Parathyroid adenoma (tissue), 2 donors: ENCODE results near the gene CYP8B1.

Experiments
- H2AFZ ChIP-seq: fragments of 300-600 bp; sonication (generic); one replicate; pipeline ENCODE4 v1.7.0; 2017; ENCODE audit warnings: antibody characterized with exemption, mild to moderate bottlenecking
- H3K27ac ChIP-seq: fragments of 300-600 bp; sonication (generic); one replicate; pipeline ENCODE4 v1.7.0; 2017
- H3K27me3 ChIP-seq: fragments of 300-600 bp; sonication (generic); one replicate; pipeline ENCODE4 v1.7.0; 2017; ENCODE audit warnings: low read length; ENCODE audit not compliant: control insufficient read depth, insufficient read depth
- H3K36me3 ChIP-seq: fragments of 300-600 bp; sonication (generic); one replicate; pipeline ENCODE4 v1.7.0; 2017; ENCODE audit warnings: low read length; ENCODE audit not compliant: control insufficient read depth, insufficient read depth
- H3K4me1 ChIP-seq: fragments of 300-600 bp; sonication (generic); one replicate; pipeline ENCODE4 v1.7.0; 2017; ENCODE audit warnings: control low read depth
- H3K4me2 ChIP-seq: fragments of 300-600 bp; sonication (generic); one replicate; pipeline ENCODE4 v1.7.0; 2017; ENCODE audit warnings: low read length
- H3K4me3 ChIP-seq: fragments of 300-600 bp; sonication (generic); one replicate; pipeline ENCODE4 v1.7.0; 2017; ENCODE audit warnings: low read depth, low read length
- H3K79me2 ChIP-seq: fragments of 300-600 bp; sonication (generic); one replicate; pipeline ENCODE4 v1.7.0; 2017; ENCODE audit warnings: control low read depth
- H3K9ac ChIP-seq: fragments of 300-600 bp; sonication (generic); one replicate; pipeline ENCODE4 v1.7.0; 2017; ENCODE audit warnings: mild to moderate bottlenecking
- H3K9me3 ChIP-seq: fragments of 300-600 bp; sonication (generic); one replicate; pipeline ENCODE4 v1.7.0; 2017; ENCODE audit warnings: low read length; ENCODE audit not compliant: control insufficient read depth
- TF ChIP-seq, protein P1 (sequence below): fragments of 300-600 bp; sonication (generic); IDR thresholded peaks from one replicate; pipeline ENCODE4 v1.7.0; 2017; ENCODE audit warnings: antibody characterized with exemption, mild to moderate bottlenecking
- donor health status: primary hyperparathyroidism.

The CYP8B1 gene

DNA sequence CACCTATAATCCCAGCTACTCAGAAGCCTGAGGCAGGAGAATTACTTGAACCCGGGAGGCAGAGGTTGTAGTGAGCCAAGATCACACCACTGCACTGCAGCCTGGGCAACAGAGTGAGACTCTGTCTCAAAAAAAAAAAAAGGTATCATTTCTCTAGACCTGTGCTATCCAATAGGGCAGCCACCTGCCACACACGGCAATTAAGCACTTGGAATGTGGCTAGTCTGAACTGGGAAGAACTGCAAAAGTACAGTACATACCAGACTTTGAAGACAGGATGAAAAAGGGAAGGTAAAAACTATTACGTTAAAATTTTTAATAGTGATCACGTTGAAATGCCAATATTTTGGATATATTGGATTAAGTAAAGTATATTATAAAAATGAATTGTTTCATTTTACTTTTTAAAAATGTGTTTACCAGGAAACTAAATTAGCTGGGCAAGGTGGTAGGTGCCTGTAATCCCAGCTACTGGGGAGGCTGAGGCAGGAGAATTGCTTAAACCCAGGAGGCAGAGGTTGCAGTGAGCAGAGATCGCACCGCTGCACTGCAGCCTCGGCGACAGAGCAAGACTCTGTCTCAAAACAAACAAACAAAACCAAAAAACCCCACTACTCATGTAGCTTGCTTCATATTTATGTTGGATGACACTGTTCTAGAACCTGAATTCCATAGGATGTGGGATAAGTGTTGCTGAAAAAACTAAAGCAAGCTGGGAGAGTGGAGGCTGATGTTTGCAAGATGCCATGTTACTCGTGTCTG lies 2.3 kb downstream of the CYP8B1 start:
- Histone ChIP-seq H3K36me3 (no peaks in the 10 kb centered on the region), H3K4me3 (no peak overlapping the region), H3K27me3 (no peaks in the 10 kb centered on the region), H3K27ac (no peak overlapping the region), H2AFZ (no peak overlapping the region), H3K4me2 (no peak overlapping the region), H3K4me1 (peaks cover 5% of the 10 kb centered on the region), H3K79me2 (no peaks in the 10 kb centered on the region), H3K9me3 (no peaks in the 10 kb centered on the region), H3K9ac (no peak overlapping the region)
- TF ChIP-seq, protein P1, sequence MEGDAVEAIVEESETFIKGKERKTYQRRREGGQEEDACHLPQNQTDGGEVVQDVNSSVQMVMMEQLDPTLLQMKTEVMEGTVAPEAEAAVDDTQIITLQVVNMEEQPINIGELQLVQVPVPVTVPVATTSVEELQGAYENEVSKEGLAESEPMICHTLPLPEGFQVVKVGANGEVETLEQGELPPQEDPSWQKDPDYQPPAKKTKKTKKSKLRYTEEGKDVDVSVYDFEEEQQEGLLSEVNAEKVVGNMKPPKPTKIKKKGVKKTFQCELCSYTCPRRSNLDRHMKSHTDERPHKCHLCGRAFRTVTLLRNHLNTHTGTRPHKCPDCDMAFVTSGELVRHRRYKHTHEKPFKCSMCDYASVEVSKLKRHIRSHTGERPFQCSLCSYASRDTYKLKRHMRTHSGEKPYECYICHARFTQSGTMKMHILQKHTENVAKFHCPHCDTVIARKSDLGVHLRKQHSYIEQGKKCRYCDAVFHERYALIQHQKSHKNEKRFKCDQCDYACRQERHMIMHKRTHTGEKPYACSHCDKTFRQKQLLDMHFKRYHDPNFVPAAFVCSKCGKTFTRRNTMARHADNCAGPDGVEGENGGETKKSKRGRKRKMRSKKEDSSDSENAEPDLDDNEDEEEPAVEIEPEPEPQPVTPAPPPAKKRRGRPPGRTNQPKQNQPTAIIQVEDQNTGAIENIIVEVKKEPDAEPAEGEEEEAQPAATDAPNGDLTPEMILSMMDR, result no peak

- Histone ChIP-seq H3K9ac (no peak overlapping the region), H2AFZ (no peak overlapping the region), H3K36me3 (no peaks in the 10 kb centered on the region), H3K79me2 (no peaks in the 10 kb centered on the region), H3K4me3 (no peak overlapping the region), H3K27ac (no peak overlapping the region), H3K27me3 (no peaks in the 10 kb centered on the region), H3K4me1 (peaks cover 5% of the 10 kb centered on the region), H3K4me2 (no peak overlapping the region), H3K9me3 (no peaks in the 10 kb centered on the region)
- TF ChIP-seq, protein P1, result no peak
These were observed 3.0 kb downstream of the CYP8B1 start for GRCh38 chr3:42872718-42873117.

DNA sequence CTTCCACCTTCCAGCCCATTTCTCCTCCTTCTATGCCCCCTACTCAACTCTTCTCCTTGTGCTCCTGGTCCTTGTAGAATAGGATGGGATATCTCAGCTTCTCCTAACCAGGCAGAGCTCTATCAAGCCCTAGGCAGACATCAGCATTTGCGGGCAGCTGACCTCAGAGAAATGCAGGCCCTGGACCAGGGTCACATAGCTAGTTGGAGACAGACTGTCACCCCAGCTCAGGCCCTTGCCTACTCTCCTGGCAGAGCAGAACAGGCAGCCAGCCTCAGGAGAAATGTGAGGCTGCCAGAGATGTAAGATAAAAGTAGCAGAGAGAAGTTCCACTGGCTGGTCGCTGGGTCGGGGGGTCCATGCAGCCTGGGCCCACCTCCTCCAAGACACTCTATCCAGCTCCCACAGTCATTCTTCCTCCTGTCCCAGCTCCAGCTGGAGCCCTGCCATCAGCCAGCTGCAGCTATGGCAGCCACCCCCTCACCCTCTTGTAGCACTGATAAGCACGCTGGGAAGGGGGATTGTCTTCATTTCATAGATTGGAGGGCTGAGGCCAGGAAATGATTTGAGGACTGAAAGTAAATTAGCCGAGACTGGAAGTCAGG lies 4.0 kb downstream of the CYP8B1 start:
- Histone ChIP-seq H3K36me3 (no peaks in the 10 kb centered on the region), H3K27ac (no peak overlapping the region), H3K4me3 (no peak overlapping the region), H3K9me3 (no peaks in the 10 kb centered on the region), H3K27me3 (no peaks in the 10 kb centered on the region), H3K4me1 (peaks cover 5% of the 10 kb centered on the region), H2AFZ (peak overlapping the region; percentile 7), H3K9ac (no peak overlapping the region), H3K4me2 (no peak overlapping the region), H3K79me2 (no peaks in the 10 kb centered on the region)
- TF ChIP-seq, protein P1, result no peak

DNA sequence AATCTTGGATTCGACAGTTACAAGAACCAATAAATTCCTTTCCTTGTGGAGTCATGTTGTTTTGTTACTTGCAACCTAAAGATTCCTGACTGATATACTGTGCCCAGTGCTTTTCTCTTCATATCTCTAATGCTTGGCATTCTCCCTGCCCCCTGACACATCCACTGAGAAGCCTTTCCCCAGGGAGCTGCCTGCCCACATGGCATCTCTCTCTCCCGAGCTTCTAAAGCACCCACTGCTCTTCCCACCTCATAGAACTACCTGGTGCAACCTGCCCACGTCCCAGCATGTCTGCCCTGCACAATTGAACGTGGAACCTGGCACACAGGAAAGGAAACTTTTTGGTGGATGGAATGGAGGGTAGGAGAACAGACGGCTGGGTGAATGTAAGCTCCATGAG lies 6.8 kb downstream of the CYP8B1 start:
- Histone ChIP-seq H3K36me3 (no peaks in the 10 kb centered on the region), H3K27me3 (no peaks in the 10 kb centered on the region), H3K79me2 (no peaks in the 10 kb centered on the region), H3K9me3 (no peaks in the 10 kb centered on the region), H3K4me2 (no peak overlapping the region), H3K4me1 (peaks cover 5% of the 10 kb centered on the region), H2AFZ (no peak overlapping the region), H3K4me3 (no peak overlapping the region), H3K27ac (no peak overlapping the region), H3K9ac (no peak overlapping the region)
- TF ChIP-seq, protein P1, result no peak
